GM12878 (cell line): ENCODE data around the gene TMBIM6. TPM values are rescaled to one million over a fixed set of nuclear protein-coding genes. Genes with fewer than 3 reads are reported as not detected.

ENCODE experiments used
- ATAC-seq: fragments of 200-7000 bp; cut with Tn5 transposase; 3 replicates; pipeline ENCODE4 v1.9.1; 2020; ENCODE audit warnings: mild to moderate bottlenecking, moderate library complexity
- BruUV-seq: library from RNA; stranded (reverse); fragments of 400-500 nt; replicated peaks from 2 replicates; lab custom pipeline; 2021; lab: Mats Ljungman, UMichigan
- CTCF ChIA-PET: fragments of 300-600 bp; sonication (Branson Sonifier 250); formaldehyde crosslinking; extraction: SDS; loops from one replicate; lab custom pipeline; 2021; ENCODE audit warnings: inconsistent platforms; lab: Yijun Ruan, JAX
- POLR2A ChIA-PET: fragments of 350-600 bp; formaldehyde crosslinking; extraction: SDS; loops from one replicate; lab custom pipeline; 2021; ENCODE audit warnings: inconsistent platforms; lab: Charles Lee
- RAD21 ChIA-PET: fragments of 300-600 bp; sonication (Branson Sonifier 250); formaldehyde crosslinking; loops from one replicate; lab custom pipeline; 2023; ENCODE audit warnings: antibody characterized with exemption; ENCODE audit not compliant: unreplicated experiment; lab: Charles Lee
- SMC1A ChIA-PET: fragments of 300-600 bp; sonication (Branson Sonifier 250); formaldehyde crosslinking; loops from one replicate; lab custom pipeline; 2023; ENCODE audit not compliant: unreplicated experiment, uncharacterized antibody; lab: Charles Lee
- DNase-seq: peaks from one replicate; pipeline ENCODE4 v3.0.0-alpha.2; 2011; ENCODE audit warnings: low read depth, low spot score
- FAIRE-seq: peaks from 3 replicates; lab custom pipeline; 2011; peaks lifted over from hg19 to GRCh38; lab: Jason Lieb, UNC
- H2AFZ ChIP-seq: 2 replicates; pipeline ENCODE4 v1.6.0; 2011; ENCODE audit warnings: low read depth, low read length, control low read depth; ENCODE audit not compliant: control insufficient read depth
- H3K27ac ChIP-seq: 2 replicates; pipeline ENCODE4 v1.5.1; 2011; ENCODE audit warnings: control low read depth; ENCODE audit not compliant: control insufficient read depth, insufficient read depth
- H3K27me3 ChIP-seq, 2 experiments: replicated peaks in 1 of 2; 2 replicates each; pipeline versions ENCODE4 v1.6.0 to v1.6.1; 2011; ENCODE audit warnings: low read length in 1 of 2; ENCODE audit not compliant: control insufficient read depth in 2 of 2, insufficient read depth in 2 of 2
- H3K36me3 ChIP-seq, 2 experiments: 2 replicates each; pipeline ENCODE4 v1.5.1; 2011; ENCODE audit warnings: low read length in 1 of 2; ENCODE audit not compliant: control insufficient read depth in 2 of 2, insufficient read depth in 2 of 2
- H3K4me1 ChIP-seq: 2 replicates; pipeline ENCODE4 v1.6.1; 2011; ENCODE audit warnings: mild to moderate bottlenecking, low read length, moderate library complexity, mixed read lengths; ENCODE audit not compliant: control insufficient read depth, insufficient read depth
- H3K4me2 ChIP-seq: 2 replicates; pipeline ENCODE4 v1.6.0; 2011; ENCODE audit warnings: control low read depth; ENCODE audit not compliant: control insufficient read depth, insufficient read depth
- H3K4me3 ChIP-seq: fragments of 200-600 bp; sonication (generic); 2 replicates; pipeline ENCODE4 v1.5.1; 2016
- H3K79me2 ChIP-seq: 2 replicates; pipeline ENCODE4 v1.6.0; 2011; ENCODE audit warnings: low read length; ENCODE audit not compliant: control insufficient read depth, insufficient read depth
- H3K9ac ChIP-seq: 2 replicates; pipeline ENCODE4 v1.8.0; 2011; ENCODE audit warnings: low read length, control low read depth, mixed read lengths; ENCODE audit not compliant: control insufficient read depth, insufficient read depth
- H3K9me3 ChIP-seq: replicated peaks from 3 replicates; pipeline ENCODE4 v1.5.1; 2011; ENCODE audit warnings: mild to moderate bottlenecking, low read length; ENCODE audit not compliant: control insufficient read depth, insufficient read depth
- H4K20me1 ChIP-seq: 2 replicates; pipeline ENCODE4 v1.6.0; 2011; ENCODE audit not compliant: control insufficient read depth, insufficient read depth
- ASH2L ChIP-seq: fragments of 300-600, 200-600 bp; sonication (generic); IDR thresholded peaks from 2 replicates; pipeline ENCODE4 v1.6.1; 2017; ENCODE audit warnings: low read depth, mild to moderate bottlenecking, borderline replicate concordance
- E2F4 ChIP-seq: IDR thresholded peaks from 2 replicates; pipeline ENCODE4 v1.6.1; 2012; ENCODE audit warnings: low read depth, low read length, improper control_type of control experiment
- KDM1A ChIP-seq: fragments of 200-600 bp; sonication (generic); IDR thresholded peaks from 2 replicates; pipeline ENCODE4 v1.6.1; 2016; ENCODE audit warnings: borderline replicate concordance
- MYB ChIP-seq: fragments of 150-350 bp; IDR thresholded peaks from 2 replicates; pipeline ENCODE4 v1.6.1; 2014; ENCODE audit warnings: mild to moderate bottlenecking, low read depth, low read length, borderline replicate concordance
- NFYA ChIP-seq: IDR thresholded peaks from 2 replicates; pipeline ENCODE4 v1.6.1; 2011; ENCODE audit warnings: low read depth, mild to moderate bottlenecking, low read length, improper control_type of control experiment, borderline replicate concordance
- NFYB ChIP-seq: IDR thresholded peaks from 2 replicates; pipeline ENCODE4 v1.6.1; 2011; ENCODE audit warnings: low read depth, mild to moderate bottlenecking, low read length, improper control_type of control experiment, moderate library complexity; ENCODE audit not compliant: insufficient read depth
- NRF1 ChIP-seq: conservative IDR thresholded peaks from 2 replicates; pipeline ENCODE4 v1.6.1; 2011; ENCODE audit warnings: mild to moderate bottlenecking, low read depth, low read length, improper control_type of control experiment
- PML ChIP-seq: IDR thresholded peaks from 2 replicates; pipeline ENCODE4 v1.6.1; 2012; ENCODE audit warnings: low read length, inconsistent platforms
- RB1 ChIP-seq: fragments of 450-650 bp; formaldehyde crosslinking; IDR thresholded peaks from 2 replicates; pipeline ENCODE4 v1.6.1; 2017; ENCODE audit warnings: mild to moderate bottlenecking, borderline replicate concordance
- RBBP5 ChIP-seq: fragments of 200-600 bp; sonication (generic); conservative IDR thresholded peaks from 2 replicates; pipeline ENCODE4 v1.6.1; 2016
- SUZ12 ChIP-seq: fragments of 200-600 bp; sonication (generic); IDR thresholded peaks from one replicate; pipeline ENCODE4 v1.6.1; 2018; ENCODE audit warnings: antibody characterized with exemption, mild to moderate bottlenecking; ENCODE audit not compliant: unreplicated experiment
- TAF1 ChIP-seq: IDR thresholded peaks from 2 replicates; pipeline ENCODE4 v1.6.1; 2011; ENCODE audit warnings: mild to moderate bottlenecking, low read depth, low read length, borderline replicate concordance
- TARDBP ChIP-seq: IDR thresholded peaks from 2 replicates; pipeline ENCODE4 v1.6.1; 2016; ENCODE audit warnings: borderline replicate concordance
- YBX1 ChIP-seq: fragments of 450-650 bp; IDR thresholded peaks from 2 replicates; pipeline ENCODE4 v1.6.1; 2016; ENCODE audit warnings: antibody characterized with exemption
- ZBTB4 ChIP-seq: fragments of 450-650 bp; formaldehyde crosslinking; IDR thresholded peaks from 2 replicates; pipeline ENCODE4 v1.4.0; 2022; ENCODE audit warnings: mild to moderate bottlenecking, moderate library complexity
- ZNF384 ChIP-seq: IDR thresholded peaks from 2 replicates; pipeline ENCODE4 v1.6.1; 2012; ENCODE audit warnings: low read depth, mild to moderate bottlenecking, low read length, improper control_type of control experiment, borderline replicate concordance
- ZSCAN29 ChIP-seq: fragments of 450-650 bp; IDR thresholded peaks from 2 replicates; pipeline ENCODE4 v1.6.1; 2017; ENCODE audit warnings: mild to moderate bottlenecking, moderate library complexity
- WGBS: methylation state at CpG from one replicate; pipeline ENCODE4 v1.1.6; 2016; ENCODE audit warnings: low lambda C conversion rate; ENCODE audit not compliant: insufficient replicate concordance, insufficient coverage; ENCODE audit errors: missing lambda C conversion rate; 5-methylcytosine and 5-hydroxymethylcytosine counted together
- in situ Hi-C: fragments of 300-500 bp; cut with MboI; formaldehyde crosslinking; loops from 9 replicates; pipeline ENCODE4 v1.14.3; 2018; ENCODE audit warnings: mixed read lengths
- intact Hi-C: fragments of 100-400 bp; cut with micrococcal nuclease; formaldehyde crosslinking; loops from one replicate; pipeline ENCODE4 v1.14.2; 2022; ENCODE audit not compliant: unreplicated experiment
- polyA plus RNA-seq, 11 experiments: library from polyadenylated mRNA; depleted of rRNA in 4 of 11; unstranded in 6 of 11; stranded (reverse) in 5 of 11; fragments of >200 nt; fragmentation: Nextera tagmentation in 4 of 11; fragmentation: Illumina TruSeq in 1 of 11; extraction: Ambion mirVana in 4 of 11; extraction: Trizol in 1 of 11; gene quantifications; 1 replicate in 1 of 11; 2 replicates in 10 of 11; pipeline versions ENCODE4 v1.2.1 to v1.2.3, GENCODE V29; 2011 to 2016; ENCODE audit warnings: inconsistent platforms in 2 of 11, missing spikeins in 2 of 11, low read depth in 1 of 11
- total RNA-seq, 4 experiments: library from RNA; depleted of rRNA in 3 of 4; stranded (reverse); fragments of >200 nt in 3 of 4; fragmentation: Illumina TruSeq in 1 of 4; extraction: Trizol in 1 of 4; gene quantifications; 2 replicates each; pipeline versions ENCODE4 v1.2.1 to v1.2.3, GENCODE V29; 2013 to 2021

The TMBIM6 gene
- total and polyA plus RNA-seq, 10 of the 15 experiments (the other 5 are each of a cell fraction or from before 2014, with no cell fraction given), result 224 to 1,192 (median 379) TPM

GRCh38 chr12:49744363-49744885 is 3.1 kb downstream of the TMBIM6 start:
- no peak for FAIRE-seq
- intact Hi-C loops (no loop called here), in situ Hi-C loops (no loop called here)
- Histone ChIP-seq H3K4me2 (peak overlapping the region; percentile 65; the same call in 1 of the 2 replicates), H3K9me3 (no peaks in the 10 kb centered on the region), H3K4me3 (peak overlapping the region; percentile 51; the same call in 1 of the 2 replicates), H2AFZ (no peak overlapping the region), H3K79me2 (peaks cover 76% of the 10 kb centered on the region), H3K9ac (no peak overlapping the region; the same call in 1 of the 2 replicates), H3K36me3 (peaks cover 0 to 9% of the 10 kb centered on the region in 2 experiments; a peak in 2 of 4 replicates), H3K27me3 (no peaks in the 10 kb centered on the region), H3K4me1 (peaks cover 14% of the 10 kb centered on the region), H3K27ac (no peak overlapping the region), H4K20me1 (peaks cover 13% of the 10 kb centered on the region; the same call in 1 of the 2 replicates)
- ChIA-PET POLR2A (interaction anchor here (1.0 to 2.2 kb wide), 3 partner anchors 17 to 40 kb away, joined by 3 to 6 read pairs (median 3); no protein-coding TSS in a partner anchor), CTCF (interaction anchor here (0.7 to 4.0 kb wide), 9 partner anchors 10 to 121 kb away, joined by 3 to 18 read pairs (median 3); partner anchors contain the start of gene PRPF40B), SMC1A (interaction anchor here (0.9 to 2.4 kb wide), 5 partner anchors 9 to 122 kb away, joined by 4 to 8 read pairs (median 5); no protein-coding TSS in a partner anchor), RAD21 (interaction anchor here (0.6 to 3.3 kb wide), 5 partner anchors 10 to 46 kb away, joined by 3 to 10 read pairs (median 3); no protein-coding TSS in a partner anchor)
- 64% methylated on average over 3 of the region's 3 CpGs for WGBS
- DNase-seq, result no peak
- BruUV-seq, result no TSS peak
- no peak for TF ChIP-seq ZNF384
- no peak for TF ChIP-seq ZBTB4 (CRISPR knock-in tag)
- TF ChIP-seq NRF1, result no peak
- no peak for TF ChIP-seq YBX1
- TF ChIP-seq TARDBP, result no peak
- TF ChIP-seq KDM1A, result no peak
- TF ChIP-seq MYB, result no peak
- no peak for TF ChIP-seq SUZ12
- no peak for TF ChIP-seq PML
- TF ChIP-seq ASH2L, result no peak
- no peak for TF ChIP-seq NFYB
- TF ChIP-seq NFYA, result no peak
- TF ChIP-seq RB1, result no peak
- TF ChIP-seq RBBP5, result no peak
- no peak for TF ChIP-seq E2F4
- TF ChIP-seq ZSCAN29, result no peak
- no peak for TF ChIP-seq TAF1
- ATAC-seq, result no peak
